HT-29 (cell line): ENCODE data around the gene CTTN. TPM values are rescaled to one million over a fixed set of nuclear protein-coding genes. Genes with fewer than 3 reads are reported as not detected.

Experiments used
- DNase-seq: peaks from one replicate; pipeline ENCODE4 v3.0.0-alpha.2; 2015; ENCODE audit warnings: low spot score
- total RNA-seq: library from RNA; depleted of rRNA; stranded (reverse); fragments of >200 nt; shearing (Covaris generic); gene quantifications from 2 replicates; pipeline ENCODE4 v1.2.3, GENCODE V29; 2014

The CTTN gene
- total RNA-seq, 1 experiment from 2014 or later, result 389 TPM

GRCh38 chr11:70409437-70409836 lies 11.1 kb downstream of the CTTN start:
- no peak for DNase-seq

GRCh38 chr11:70409871-70410270 lies 11.5 kb downstream of the CTTN start:
- DNase-seq, result no peak

- DNase-seq, result no peak
Measured at GRCh38 chr11:70410276-70411205, 12.2 kb downstream of the CTTN start.

GRCh38 chr11:70411713-70412452 lies 13.6 kb downstream of the CTTN start:
- DNase-seq, result no peak

- no peak for DNase-seq
Measured at GRCh38 chr11:70413151-70413550, 14.8 kb downstream of the CTTN start.

GRCh38 chr11:70414341-70415100 lies 16.2 kb downstream of the CTTN start:
- DNase-seq, result no peak

- DNase-seq, result no peak
Measured at GRCh38 chr11:70415191-70415590, 16.9 kb downstream of the CTTN start.

GRCh38 chr11:70415642-70416395 lies 17.5 kb downstream of the CTTN start:
- DNase-seq, result no peak

GRCh38 chr11:70416881-70417280 lies 18.6 kb downstream of the CTTN start:
- no peak for DNase-seq

- DNase-seq, result no peak
Measured at GRCh38 chr11:70418130-70418529, 19.8 kb downstream of the CTTN start.

GRCh38 chr11:70419307-70420007 lies 21.1 kb downstream of the CTTN start:
- DNase-seq, result no peak

GRCh38 chr11:70420008-70420464 lies 21.7 kb downstream of the CTTN start:
- DNase-seq, result no peak

GRCh38 chr11:70420496-70420895 lies 22.2 kb downstream of the CTTN start:
- DNase-seq, result no peak

- no peak for DNase-seq
Measured at GRCh38 chr11:70421123-70421522, 22.8 kb downstream of the CTTN start.

- no peak for DNase-seq
Measured at GRCh38 chr11:70422692-70423522, 24.6 kb downstream of the CTTN start.

- DNase-seq, result no peak
Measured at GRCh38 chr11:70423523-70424505, 25.5 kb downstream of the CTTN start.

GRCh38 chr11:70424765-70425344 lies 26.5 kb downstream of the CTTN start:
- DNase-seq, result no peak

- DNase-seq, result no peak
Measured at GRCh38 chr11:70427436-70427835, 29.1 kb downstream of the CTTN start.
